IMR-90 (cell line): ENCODE results near the gene CYP46A1.

Experiments used
- CHD1 ChIP-seq: IDR thresholded peaks from 2 replicates; pipeline ENCODE4 v1.6.1; 2012; ENCODE audit warnings: low read depth, low read length, improper control_type of control experiment
- CTCF ChIP-seq: conservative IDR thresholded peaks from 2 replicates; pipeline ENCODE4 v1.5.1; 2012; ENCODE audit warnings: mild to moderate bottlenecking, low read depth, low read length, improper control_type of control experiment
- MAZ ChIP-seq: IDR thresholded peaks from 2 replicates; pipeline ENCODE4 v1.6.1; 2012; ENCODE audit warnings: low read depth, mild to moderate bottlenecking, low read length, improper control_type of control experiment, moderate library complexity, borderline replicate concordance
- POLR2A ChIP-seq: IDR thresholded peaks from 2 replicates; pipeline ENCODE4 v1.6.1; 2012; ENCODE audit warnings: mild to moderate bottlenecking, low read depth, low read length
- SMC3 ChIP-seq: fragments of 150-350 bp; IDR thresholded peaks from 2 replicates; pipeline ENCODE4 v1.6.1; 2016; ENCODE audit warnings: low read depth, mild to moderate bottlenecking, antibody characterized with exemption, low read length, moderate library complexity

- no peak for TF ChIP-seq CTCF
- TF ChIP-seq CHD1, result no peak
- no peak for TF ChIP-seq POLR2A
- TF ChIP-seq MAZ, result no peak
- no peak for TF ChIP-seq SMC3
These were observed 49.0 kb upstream of the CYP46A1 start for GRCh38 chr14:99635116-99635515.
